ENCODE results near the gene SV2A.
"Not testable (repeated sequence)": the region's sequence is repeated elsewhere in the genome, so short reads cannot be mapped to it uniquely, and the experiment has no call there.

- TF ChIP-seq BACH2 (CRISPR knock-in tag; IDR thresholded peaks at IDR 0.05; ENCODE audit: borderline replicate concordance); CREB5 (CRISPR knock-in tag; IDR thresholded peaks at IDR 0.05; ENCODE audit: low read depth); ISL1 (CRISPR knock-in tag; IDR thresholded peaks at IDR 0.05); TCF4 (CRISPR knock-in tag; IDR thresholded peaks at IDR 0.05; ENCODE audit: borderline replicate concordance); TOX (CRISPR knock-in tag; IDR thresholded peaks at IDR 0.05; ENCODE audit: borderline replicate concordance); PATZ1 (CRISPR knock-in tag; IDR thresholded peaks at IDR 0.05; ENCODE audit: borderline replicate concordance); ZFP3 (CRISPR knock-in tag; IDR thresholded peaks at IDR 0.05); SNAI2 (CRISPR knock-in tag; IDR thresholded peaks at IDR 0.05); ARNTL (CRISPR knock-in tag; IDR thresholded peaks at IDR 0.05; ENCODE audit: borderline replicate concordance, low read depth); RARB (CRISPR knock-in tag; IDR thresholded peaks at IDR 0.05); ZFP30 (CRISPR knock-in tag; IDR thresholded peaks at IDR 0.05); PPARA (CRISPR knock-in tag; IDR thresholded peaks at IDR 0.05; ENCODE audit: borderline replicate concordance): not testable (repeated sequence)
These were observed 44.6 kb downstream of the SV2A start for GRCh38 chr1:149873060-149873459.
